ENCODE results near the gene ABLIM3.

Gene ABLIM3

GRCh38 chr5:149141224-149141956 lies at the start of gene ABLIM3:
Gene ABLIM3, plus strand, starts transcription at chr5:149141493. Its CDS starts 603 bp downstream, at chr5:149142096.
- TF ChIP-seq YY1 (IDR thresholded peaks at IDR 0.05; ENCODE audit: low read depth) (0 out of 2 replicates have a peak, but pooled peaks have one; percentile 21), MAX (IDR thresholded peaks at IDR 0.05) (peak; percentile 76), RAD21 (IDR thresholded peaks at IDR 0.05; ENCODE audit: low read depth) (peak; percentile 30; the same call in 1 of the 2 replicates), CEBPB (IDR thresholded peaks at IDR 0.05) (no peak)

GRCh38 chr5:149093625-149094024 lies 47.7 kb upstream of the ABLIM3 start:
- no peak for TF ChIP-seq ZBTB7A (IDR thresholded peaks at IDR 0.05; ENCODE audit: low read depth)
- no peak for TF ChIP-seq REST (IDR thresholded peaks at IDR 0.05; ENCODE audit: low read depth)
- TF ChIP-seq TCF12 (IDR thresholded peaks at IDR 0.05; ENCODE audit: low read depth), result no peak
- no peak for TF ChIP-seq USF1 (IDR thresholded peaks at IDR 0.05)
- TF ChIP-seq YY1 (IDR thresholded peaks at IDR 0.05; ENCODE audit: low read depth), result no peak
- TF ChIP-seq TEAD4 (IDR thresholded peaks at IDR 0.05), result no peak
- no peak for TF ChIP-seq EP300 (IDR thresholded peaks at IDR 0.05; ENCODE audit: borderline replicate concordance)
- no peak for TF ChIP-seq EGR1 (IDR thresholded peaks at IDR 0.05)
- TF ChIP-seq CEBPB (IDR thresholded peaks at IDR 0.05), result no peak
- no peak for TF ChIP-seq MAX (IDR thresholded peaks at IDR 0.05)
- TF ChIP-seq NFIC (IDR thresholded peaks at IDR 0.05), result no peak
- no peak for TF ChIP-seq CREB1 (IDR thresholded peaks at IDR 0.05; ENCODE audit: low read depth)
- TF ChIP-seq RAD21 (IDR thresholded peaks at IDR 0.05; ENCODE audit: low read depth), result no peak
- TF ChIP-seq TAF1 (IDR thresholded peaks at IDR 0.05; ENCODE audit: low read depth), result no peak
- no peak for TF ChIP-seq FOXM1 (IDR thresholded peaks at IDR 0.05; ENCODE audit: borderline replicate concordance, low read depth)

GRCh38 chr5:149094996-149095395 lies 46.3 kb upstream of the ABLIM3 start:
- TF ChIP-seq TEAD4 (IDR thresholded peaks at IDR 0.05) (no peak), TCF12 (IDR thresholded peaks at IDR 0.05; ENCODE audit: low read depth) (no peak), NFIC (IDR thresholded peaks at IDR 0.05) (no peak), EP300 (IDR thresholded peaks at IDR 0.05; ENCODE audit: borderline replicate concordance) (no peak), RAD21 (IDR thresholded peaks at IDR 0.05; ENCODE audit: low read depth) (no peak), TAF1 (IDR thresholded peaks at IDR 0.05; ENCODE audit: low read depth) (no peak), USF1 (IDR thresholded peaks at IDR 0.05) (no peak), MAX (IDR thresholded peaks at IDR 0.05) (no peak)

GRCh38 chr5:149099920-149100319 lies 41.4 kb upstream of the ABLIM3 start:
- TF ChIP-seq YY1 (IDR thresholded peaks at IDR 0.05; ENCODE audit: low read depth) (no peak), TAF1 (IDR thresholded peaks at IDR 0.05; ENCODE audit: low read depth) (no peak), EGR1 (IDR thresholded peaks at IDR 0.05) (no peak), EP300 (IDR thresholded peaks at IDR 0.05; ENCODE audit: borderline replicate concordance) (no peak), FOXM1 (IDR thresholded peaks at IDR 0.05; ENCODE audit: borderline replicate concordance, low read depth) (no peak)

GRCh38 chr5:149100331-149100730 lies 41.0 kb upstream of the ABLIM3 start:
- no peak for TF ChIP-seq EP300 (IDR thresholded peaks at IDR 0.05; ENCODE audit: borderline replicate concordance)
- no peak for TF ChIP-seq CEBPB (IDR thresholded peaks at IDR 0.05)
- no peak for TF ChIP-seq TEAD4 (IDR thresholded peaks at IDR 0.05)
- TF ChIP-seq MAX (IDR thresholded peaks at IDR 0.05), result no peak
- TF ChIP-seq USF1 (IDR thresholded peaks at IDR 0.05), result no peak
- no peak for TF ChIP-seq RAD21 (IDR thresholded peaks at IDR 0.05; ENCODE audit: low read depth)
- no peak for TF ChIP-seq ZBTB7A (IDR thresholded peaks at IDR 0.05; ENCODE audit: low read depth)
- TF ChIP-seq NFIC (IDR thresholded peaks at IDR 0.05), result no peak

GRCh38 chr5:149108651-149109280 lies 32.5 kb upstream of the ABLIM3 start:
- TF ChIP-seq TCF12 (IDR thresholded peaks at IDR 0.05; ENCODE audit: low read depth) (no peak), REST (IDR thresholded peaks at IDR 0.05; ENCODE audit: low read depth) (no peak), EP300 (IDR thresholded peaks at IDR 0.05; ENCODE audit: borderline replicate concordance) (no peak), MAX (IDR thresholded peaks at IDR 0.05) (no peak), CREB1 (IDR thresholded peaks at IDR 0.05; ENCODE audit: low read depth) (no peak), FOXM1 (IDR thresholded peaks at IDR 0.05; ENCODE audit: borderline replicate concordance, low read depth) (no peak), EGR1 (IDR thresholded peaks at IDR 0.05) (no peak), USF1 (IDR thresholded peaks at IDR 0.05) (no peak), NFIC (IDR thresholded peaks at IDR 0.05) (no peak), TAF1 (IDR thresholded peaks at IDR 0.05; ENCODE audit: low read depth) (no peak), RAD21 (IDR thresholded peaks at IDR 0.05; ENCODE audit: low read depth) (no peak), CEBPB (IDR thresholded peaks at IDR 0.05) (no peak), ZBTB7A (IDR thresholded peaks at IDR 0.05; ENCODE audit: low read depth) (no peak), TEAD4 (IDR thresholded peaks at IDR 0.05) (no peak), YY1 (IDR thresholded peaks at IDR 0.05; ENCODE audit: low read depth) (no peak)
